C4-2B (cell line): Measurements from ENCODE around the gene STIM1.

ENCODE experiments used
- CTCF ChIP-seq: fragments of 450-650 bp; conservative IDR thresholded peaks from 2 replicates; pipeline ENCODE4 v1.5.1; 2017; ENCODE audit warnings: mild to moderate bottlenecking
- ZFX ChIP-seq: fragments of 450-650 bp; IDR thresholded peaks from 2 replicates; pipeline ENCODE4 v1.6.1; 2017

GRCh38 chr11:3964056-3964455, 108.6 kb downstream of the STIM1 start:
- TF ChIP-seq CTCF, result no peak
- TF ChIP-seq ZFX, result no peak
